ENCODE results near the gene MIOX.

The MIOX gene

GRCh38 chr22:50481440-50482106 is 5.1 kb upstream of the MIOX start, which contains the start of gene ADM2:
ADM2 (plus strand) TSS chr22:50481543; CDS start chr22:50481848, 305 bp downstream.
- CTCF ChIA-PET, result interaction anchor here (1.2 kb wide), 1 partner anchor 16 kb away, joined by 5 read pairs; no protein-coding TSS in a partner anchor

GRCh38 chr22:50482107-50483074 is 4.3 kb upstream of the MIOX start:
- ChIA-PET POLR2A (no interaction called here), CTCF (interaction anchor here (0.6 to 1.0 kb wide), 3 partner anchors 10 to 69 kb away, joined by 3 read pairs; no protein-coding TSS in a partner anchor)
- peak; percentile 22; the same call in 1 of the 2 replicates for TF ChIP-seq KLF1 (tag by site-specific recombination; IDR thresholded peaks at IDR 0.05)
- no peak for TF ChIP-seq ZNF555 (tag by site-specific recombination; conservative IDR thresholded peaks at IDR 0.05)
- TF ChIP-seq ZNF292 (tag by site-specific recombination; IDR thresholded peaks at IDR 0.05; ENCODE audit: borderline replicate concordance, low read depth), result no peak
- H3K36me3 ChIP-seq (ENCODE audit: control insufficient read depth in 2 of 2, insufficient read depth in 1 of 2, low read length in 2 of 2), result no peaks in the 10 kb centered on the region
- H3K27ac ChIP-seq (ENCODE audit: extremely low read depth, low read depth, low read length), result peak overlapping the region; percentile 49; the same call in 1 of the 2 replicates
- H3K4me1 ChIP-seq (ENCODE audit: control insufficient read depth, insufficient read depth, low read length), result no peaks in the 10 kb centered on the region
- H3K4me3 ChIP-seq (ENCODE audit: low read depth, low read length), result no peak overlapping the region
- H3K9me3 ChIP-seq (ENCODE audit: control insufficient read depth, insufficient read depth, low read depth, low read length), result no peaks in the 10 kb centered on the region

More at GRCh38 chr22:50481440-50482106, 5.1 kb upstream of the MIOX start, which contains the start of gene ADM2:
- TF ChIP-seq KLF17 (tag by site-specific recombination; IDR thresholded peaks at IDR 0.05), result no peak
- TF ChIP-seq ZNF23 (tag by site-specific recombination; IDR thresholded peaks at IDR 0.05; ENCODE audit: borderline replicate concordance), result no peak
- TF ChIP-seq KLF1 (tag by site-specific recombination; IDR thresholded peaks at IDR 0.05), result peak; percentile 37
- H3K9me3 ChIP-seq (ENCODE audit: control insufficient read depth, insufficient read depth, low read depth, low read length), result no peaks in the 10 kb centered on the region
- POLR2A ChIA-PET, result no interaction called here
- H3K36me3 ChIP-seq (ENCODE audit: control insufficient read depth in 2 of 2, insufficient read depth in 1 of 2, low read length in 2 of 2), result no peaks in the 10 kb centered on the region
- no peaks in the 10 kb centered on the region for H3K4me1 ChIP-seq (ENCODE audit: control insufficient read depth, insufficient read depth, low read length)
- H3K27ac ChIP-seq (ENCODE audit: extremely low read depth, low read depth, low read length), result peak within 1 kb of the TSS; percentile 49; the same call in 1 of the 2 replicates
- no peak within 1 kb of the TSS for H3K4me3 ChIP-seq (ENCODE audit: low read depth, low read length)

- Histone ChIP-seq H3K36me3 (ENCODE audit: control insufficient read depth in 2 of 2, insufficient read depth in 1 of 2, low read length in 2 of 2) (no peaks in the 10 kb centered on the region), H3K9me3 (ENCODE audit: control insufficient read depth, insufficient read depth, low read depth, low read length) (no peaks in the 10 kb centered on the region), H3K4me1 (ENCODE audit: control insufficient read depth, insufficient read depth, low read length) (no peaks in the 10 kb centered on the region), H3K4me3 (ENCODE audit: low read depth, low read length) (no peak overlapping the region), H3K27ac (ENCODE audit: extremely low read depth, low read depth, low read length) (no peak overlapping the region)
- POLR2A ChIA-PET, result no interaction called here
- CTCF ChIA-PET, result interaction anchor here (0.9 to 1.0 kb wide), 2 partner anchors 10 to 15 kb away, joined by 3 read pairs; no protein-coding TSS in a partner anchor
- TF ChIP-seq ZNF544 (tag by site-specific recombination; IDR thresholded peaks at IDR 0.05) (no peak), ZNF223 (tag by site-specific recombination; IDR thresholded peaks at IDR 0.05) (no peak), ZNF394 (tag by site-specific recombination; IDR thresholded peaks at IDR 0.05; ENCODE audit: borderline replicate concordance) (no peak), TRIM28 (IDR thresholded peaks at IDR 0.05; ENCODE audit: borderline replicate concordance, low read length) (no peak), HOXC10 (CRISPR knock-in tag; IDR thresholded peaks at IDR 0.05) (no peak), ZNF354C (tag by site-specific recombination; IDR thresholded peaks at IDR 0.05; ENCODE audit: borderline replicate concordance, low read depth) (no peak), ZNF654 (tag by site-specific recombination; IDR thresholded peaks at IDR 0.05; ENCODE audit: low read depth) (no peak), KLF10 (tag by site-specific recombination; IDR thresholded peaks at IDR 0.05) (no peak), ZNF560 (tag by site-specific recombination; IDR thresholded peaks at IDR 0.05; ENCODE audit: borderline replicate concordance) (no peak), ZFP3 (tag by site-specific recombination; IDR thresholded peaks at IDR 0.05; ENCODE audit: low read depth) (no peak), ZNF132 (tag by site-specific recombination; IDR thresholded peaks at IDR 0.05; ENCODE audit: borderline replicate concordance) (no peak)
- TF ChIP-seq, protein P1, sequence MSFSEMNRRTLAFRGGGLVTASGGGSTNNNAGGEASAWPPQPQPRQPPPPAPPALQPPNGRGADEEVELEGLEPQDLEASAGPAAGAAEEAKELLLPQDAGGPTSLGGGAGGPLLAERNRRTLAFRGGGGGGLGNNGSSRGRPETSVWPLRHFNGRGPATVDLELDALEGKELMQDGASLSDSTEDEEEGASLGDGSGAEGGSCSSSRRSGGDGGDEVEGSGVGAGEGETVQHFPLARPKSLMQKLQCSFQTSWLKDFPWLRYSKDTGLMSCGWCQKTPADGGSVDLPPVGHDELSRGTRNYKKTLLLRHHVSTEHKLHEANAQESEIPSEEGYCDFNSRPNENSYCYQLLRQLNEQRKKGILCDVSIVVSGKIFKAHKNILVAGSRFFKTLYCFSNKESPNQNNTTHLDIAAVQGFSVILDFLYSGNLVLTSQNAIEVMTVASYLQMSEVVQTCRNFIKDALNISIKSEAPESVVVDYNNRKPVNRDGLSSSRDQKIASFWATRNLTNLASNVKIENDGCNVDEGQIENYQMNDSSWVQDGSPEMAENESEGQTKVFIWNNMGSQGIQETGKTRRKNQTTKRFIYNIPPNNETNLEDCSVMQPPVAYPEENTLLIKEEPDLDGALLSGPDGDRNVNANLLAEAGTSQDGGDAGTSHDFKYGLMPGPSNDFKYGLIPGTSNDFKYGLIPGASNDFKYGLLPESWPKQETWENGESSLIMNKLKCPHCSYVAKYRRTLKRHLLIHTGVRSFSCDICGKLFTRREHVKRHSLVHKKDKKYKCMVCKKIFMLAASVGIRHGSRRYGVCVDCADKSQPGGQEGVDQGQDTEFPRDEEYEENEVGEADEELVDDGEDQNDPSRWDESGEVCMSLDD (tag by site-specific recombination; IDR thresholded peaks at IDR 0.05), result no peak
- TF ChIP-seq, protein P2, sequence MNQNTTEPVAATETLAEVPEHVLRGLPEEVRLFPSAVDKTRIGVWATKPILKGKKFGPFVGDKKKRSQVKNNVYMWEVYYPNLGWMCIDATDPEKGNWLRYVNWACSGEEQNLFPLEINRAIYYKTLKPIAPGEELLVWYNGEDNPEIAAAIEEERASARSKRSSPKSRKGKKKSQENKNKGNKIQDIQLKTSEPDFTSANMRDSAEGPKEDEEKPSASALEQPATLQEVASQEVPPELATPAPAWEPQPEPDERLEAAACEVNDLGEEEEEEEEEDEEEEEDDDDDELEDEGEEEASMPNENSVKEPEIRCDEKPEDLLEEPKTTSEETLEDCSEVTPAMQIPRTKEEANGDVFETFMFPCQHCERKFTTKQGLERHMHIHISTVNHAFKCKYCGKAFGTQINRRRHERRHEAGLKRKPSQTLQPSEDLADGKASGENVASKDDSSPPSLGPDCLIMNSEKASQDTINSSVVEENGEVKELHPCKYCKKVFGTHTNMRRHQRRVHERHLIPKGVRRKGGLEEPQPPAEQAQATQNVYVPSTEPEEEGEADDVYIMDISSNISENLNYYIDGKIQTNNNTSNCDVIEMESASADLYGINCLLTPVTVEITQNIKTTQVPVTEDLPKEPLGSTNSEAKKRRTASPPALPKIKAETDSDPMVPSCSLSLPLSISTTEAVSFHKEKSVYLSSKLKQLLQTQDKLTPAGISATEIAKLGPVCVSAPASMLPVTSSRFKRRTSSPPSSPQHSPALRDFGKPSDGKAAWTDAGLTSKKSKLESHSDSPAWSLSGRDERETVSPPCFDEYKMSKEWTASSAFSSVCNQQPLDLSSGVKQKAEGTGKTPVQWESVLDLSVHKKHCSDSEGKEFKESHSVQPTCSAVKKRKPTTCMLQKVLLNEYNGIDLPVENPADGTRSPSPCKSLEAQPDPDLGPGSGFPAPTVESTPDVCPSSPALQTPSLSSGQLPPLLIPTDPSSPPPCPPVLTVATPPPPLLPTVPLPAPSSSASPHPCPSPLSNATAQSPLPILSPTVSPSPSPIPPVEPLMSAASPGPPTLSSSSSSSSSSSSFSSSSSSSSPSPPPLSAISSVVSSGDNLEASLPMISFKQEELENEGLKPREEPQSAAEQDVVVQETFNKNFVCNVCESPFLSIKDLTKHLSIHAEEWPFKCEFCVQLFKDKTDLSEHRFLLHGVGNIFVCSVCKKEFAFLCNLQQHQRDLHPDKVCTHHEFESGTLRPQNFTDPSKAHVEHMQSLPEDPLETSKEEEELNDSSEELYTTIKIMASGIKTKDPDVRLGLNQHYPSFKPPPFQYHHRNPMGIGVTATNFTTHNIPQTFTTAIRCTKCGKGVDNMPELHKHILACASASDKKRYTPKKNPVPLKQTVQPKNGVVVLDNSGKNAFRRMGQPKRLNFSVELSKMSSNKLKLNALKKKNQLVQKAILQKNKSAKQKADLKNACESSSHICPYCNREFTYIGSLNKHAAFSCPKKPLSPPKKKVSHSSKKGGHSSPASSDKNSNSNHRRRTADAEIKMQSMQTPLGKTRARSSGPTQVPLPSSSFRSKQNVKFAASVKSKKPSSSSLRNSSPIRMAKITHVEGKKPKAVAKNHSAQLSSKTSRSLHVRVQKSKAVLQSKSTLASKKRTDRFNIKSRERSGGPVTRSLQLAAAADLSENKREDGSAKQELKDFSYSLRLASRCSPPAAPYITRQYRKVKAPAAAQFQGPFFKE (tag by site-specific recombination; IDR thresholded peaks at IDR 0.05; ENCODE audit: borderline replicate concordance), result no peak
Measured at GRCh38 chr22:50483106-50483505, 3.6 kb upstream of the MIOX start.

Data from HEK293 (cell line).